ENCODE results near the gene SUSD1.

DNA sequence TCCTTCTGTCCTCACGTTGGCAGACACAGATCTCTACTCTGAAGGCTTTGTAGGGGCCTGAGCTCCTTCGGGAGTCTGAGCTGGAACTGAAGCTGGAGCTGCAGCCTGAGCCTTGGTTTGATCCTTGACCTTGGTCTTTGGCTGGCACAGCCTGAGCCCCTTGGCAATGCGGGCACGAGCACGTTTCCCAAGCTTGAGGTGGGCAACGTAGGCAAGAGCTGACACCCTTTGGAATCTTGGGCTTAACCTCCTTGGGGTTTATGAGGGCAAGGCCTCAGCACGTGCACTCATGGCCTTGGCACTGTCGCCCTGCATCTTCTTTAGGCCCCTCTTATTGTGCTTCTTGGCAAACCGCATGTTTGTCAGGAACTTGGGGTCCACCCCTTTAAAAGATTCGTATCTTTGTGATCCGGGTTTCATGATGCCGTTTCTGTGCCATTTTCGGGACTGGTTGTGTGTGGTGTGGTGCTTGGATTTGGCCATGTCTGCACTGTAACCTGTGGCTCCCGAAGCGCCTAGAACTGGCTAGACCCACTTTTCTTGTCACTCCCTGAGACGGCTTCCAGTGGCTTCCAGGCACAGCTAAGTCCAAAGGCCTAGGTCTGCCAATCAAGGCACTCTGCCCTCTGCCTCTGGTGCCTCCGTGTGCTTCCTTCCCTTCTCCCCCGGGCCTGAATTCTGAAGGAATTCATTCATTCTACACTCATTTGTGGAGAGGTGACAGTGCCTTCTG, 1.4 kb downstream of the SUSD1 start:
- TF ChIP-seq, protein P1, sequence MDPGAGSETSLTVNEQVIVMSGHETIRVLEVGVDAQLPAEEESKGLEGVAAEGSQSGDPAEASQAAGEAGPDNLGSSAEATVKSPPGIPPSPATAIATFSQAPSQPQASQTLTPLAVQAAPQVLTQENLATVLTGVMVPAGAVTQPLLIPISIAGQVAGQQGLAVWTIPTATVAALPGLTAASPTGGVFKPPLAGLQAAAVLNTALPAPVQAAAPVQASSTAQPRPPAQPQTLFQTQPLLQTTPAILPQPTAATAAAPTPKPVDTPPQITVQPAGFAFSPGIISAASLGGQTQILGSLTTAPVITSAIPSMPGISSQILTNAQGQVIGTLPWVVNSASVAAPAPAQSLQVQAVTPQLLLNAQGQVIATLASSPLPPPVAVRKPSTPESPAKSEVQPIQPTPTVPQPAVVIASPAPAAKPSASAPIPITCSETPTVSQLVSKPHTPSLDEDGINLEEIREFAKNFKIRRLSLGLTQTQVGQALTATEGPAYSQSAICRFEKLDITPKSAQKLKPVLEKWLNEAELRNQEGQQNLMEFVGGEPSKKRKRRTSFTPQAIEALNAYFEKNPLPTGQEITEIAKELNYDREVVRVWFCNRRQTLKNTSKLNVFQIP (CRISPR knock-in tag; IDR thresholded peaks at IDR 0.05; ENCODE audit: borderline replicate concordance, low read depth), result no peak
- TF ChIP-seq ZNF8 (CRISPR knock-in tag; IDR thresholded peaks at IDR 0.05) (no peak), ARNTL (CRISPR knock-in tag; IDR thresholded peaks at IDR 0.05; ENCODE audit: borderline replicate concordance, low read depth) (no peak)
- TF ChIP-seq, protein P2, sequence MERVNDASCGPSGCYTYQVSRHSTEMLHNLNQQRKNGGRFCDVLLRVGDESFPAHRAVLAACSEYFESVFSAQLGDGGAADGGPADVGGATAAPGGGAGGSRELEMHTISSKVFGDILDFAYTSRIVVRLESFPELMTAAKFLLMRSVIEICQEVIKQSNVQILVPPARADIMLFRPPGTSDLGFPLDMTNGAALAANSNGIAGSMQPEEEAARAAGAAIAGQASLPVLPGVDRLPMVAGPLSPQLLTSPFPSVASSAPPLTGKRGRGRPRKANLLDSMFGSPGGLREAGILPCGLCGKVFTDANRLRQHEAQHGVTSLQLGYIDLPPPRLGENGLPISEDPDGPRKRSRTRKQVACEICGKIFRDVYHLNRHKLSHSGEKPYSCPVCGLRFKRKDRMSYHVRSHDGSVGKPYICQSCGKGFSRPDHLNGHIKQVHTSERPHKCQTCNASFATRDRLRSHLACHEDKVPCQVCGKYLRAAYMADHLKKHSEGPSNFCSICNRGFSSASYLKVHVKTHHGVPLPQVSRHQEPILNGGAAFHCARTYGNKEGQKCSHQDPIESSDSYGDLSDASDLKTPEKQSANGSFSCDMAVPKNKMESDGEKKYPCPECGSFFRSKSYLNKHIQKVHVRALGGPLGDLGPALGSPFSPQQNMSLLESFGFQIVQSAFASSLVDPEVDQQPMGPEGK (CRISPR knock-in tag; IDR thresholded peaks at IDR 0.05; ENCODE audit: borderline replicate concordance), result no peak
